ENCODE data around the gene DNAJB5. TPM values are rescaled to one million over a fixed set of nuclear protein-coding genes. Genes with fewer than 3 reads are reported as not detected.

DNAJB5 gene
- total RNA-seq, 1 experiment from 2014 or later: 19.7 TPM

Other genes starting within 250 kb of the DNAJB5 start
- gene PHF24, start 31.5 kb upstream of the DNAJB5 start, total RNA-seq (2014; rRNA removed; shearing (Covaris generic)): not detected in 2 replicates
- 260 and 306 TPM in 2 replicates for gene VCP, start 82.9 kb downstream of the DNAJB5 start, total RNA-seq (2014; rRNA removed; shearing (Covaris generic))
- gene FANCG, start 90.2 kb downstream of the DNAJB5 start, total RNA-seq (2014; rRNA removed; shearing (Covaris generic)): 28.2 and 32.6 TPM in 2 replicates
- gene PIGO, start 106.8 kb downstream of the DNAJB5 start, total RNA-seq (2014; rRNA removed; shearing (Covaris generic)): 16.6 and 19.1 TPM in 2 replicates
- gene STOML2, start 113.4 kb downstream of the DNAJB5 start, total RNA-seq (2014; rRNA removed; shearing (Covaris generic)): 136 and 152 TPM in 2 replicates
- 16.6 and 17.5 TPM in 2 replicates for gene ATOSB, start 126.1 kb downstream of the DNAJB5 start, total RNA-seq (2014; rRNA removed; shearing (Covaris generic))
- gene UNC13B, start 172.3 kb downstream of the DNAJB5 start, total RNA-seq (2014; rRNA removed; shearing (Covaris generic)): 9.6 and 12.8 TPM in 2 replicates